Activated naive CD4-positive, alpha-beta T cell treated with anti-CD3 and anti-CD28 coated beads, Interleukin-2, amount 50 U/mL, for 72 hours (primary cell): ENCODE data around the gene VGLL4. TPM values are rescaled to one million over a fixed set of nuclear protein-coding genes. Genes with fewer than 3 reads are reported as not detected.

Source experiments
- ATAC-seq, 2 donors: fragments of 150-1000 bp; cut with Tn5 transposase; 2 replicates each; pipeline ENCODE4 v1.10.0; 2021; ENCODE audit warnings: mild to moderate bottlenecking in 2 of 2, moderate library complexity in 2 of 2
- DNase-seq, 2 donors: peaks; one replicate each; pipeline ENCODE4 v3.0.0; 2021 to 2022; ENCODE audit warnings: low spot score in 2 of 2
- H3K27ac Mint-ChIP-seq, 2 donors: one replicate each; pipeline ENCODE4 v1.8.0; 2022; ENCODE audit warnings: mild to moderate bottlenecking in 2 of 2, mixed read lengths in 2 of 2
- H3K36me3 Mint-ChIP-seq, 2 donors: one replicate each; pipeline ENCODE4 v1.8.0; 2022; ENCODE audit warnings: mixed read lengths in 2 of 2
- H3K9me3 Mint-ChIP-seq, 2 donors: one replicate each; pipeline ENCODE4 v1.8.0; 2022; ENCODE audit warnings: mixed read lengths in 2 of 2
- total RNA-seq, 2 donors: library from RNA; stranded (reverse); gene quantifications; one replicate each; pipeline ENCODE4 v1.2.3, GENCODE V29; 2022

The VGLL4 gene
- total RNA-seq, 2 donors from 2014 or later, result 14.8 to 24.9 TPM

- peak overlapping the region; percentile 48 to 70 for H3K27ac Mint-ChIP-seq
- ATAC-seq (no peak), DNase-seq (no peak)
- peaks cover 0 to 15% of the 10 kb centered on the region in 2 donors for H3K9me3 Mint-ChIP-seq
- peaks cover 0 to 23% of the 10 kb centered on the region in 2 donors for H3K36me3 Mint-ChIP-seq
Observed at GRCh38 chr3:11546657-11547302, 96.9 kb downstream of the VGLL4 start.

DNA sequence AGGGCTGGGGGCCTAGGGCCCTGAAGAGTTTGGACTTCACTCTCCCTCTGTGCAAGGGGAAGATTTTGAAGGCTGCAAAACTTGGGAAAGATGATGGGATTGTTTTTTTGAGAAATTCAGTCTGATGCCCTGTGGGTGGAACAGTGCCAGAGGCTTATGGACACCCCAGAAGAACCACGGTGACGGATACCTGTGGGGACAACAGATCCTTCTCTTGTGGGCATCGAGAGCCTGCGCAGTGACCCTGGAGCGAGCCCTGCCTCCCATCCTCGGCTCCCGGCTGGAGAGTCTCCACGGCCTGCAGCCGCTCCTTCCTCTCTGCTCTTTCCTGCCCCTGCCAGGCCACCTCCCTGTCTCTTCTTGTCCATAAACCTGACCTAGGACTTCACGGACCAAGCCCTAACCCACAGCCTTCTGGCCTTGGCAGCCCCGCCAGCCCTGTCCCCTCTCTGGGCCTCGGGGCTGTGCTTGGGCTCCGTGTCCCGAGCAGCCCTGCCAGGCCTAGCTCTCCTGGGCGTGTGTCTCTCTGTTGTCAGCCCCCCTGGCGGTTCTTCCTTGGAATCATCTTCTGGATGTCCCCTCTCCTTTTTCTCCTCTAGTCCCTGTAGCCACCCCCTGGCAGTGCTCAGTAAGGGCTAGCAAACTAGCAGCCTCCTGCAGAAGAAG lies 98.4 kb downstream of the VGLL4 start:
- DNase-seq (peak in 1 of 2 donors; percentile 41), ATAC-seq (no peak)
- Mint-ChIP-seq H3K9me3 (peaks cover 0 to 15% of the 10 kb centered on the region in 2 donors), H3K36me3 (peaks cover 0 to 23% of the 10 kb centered on the region in 2 donors), H3K27ac (peak overlapping the region; percentile 36 to 44)

DNA sequence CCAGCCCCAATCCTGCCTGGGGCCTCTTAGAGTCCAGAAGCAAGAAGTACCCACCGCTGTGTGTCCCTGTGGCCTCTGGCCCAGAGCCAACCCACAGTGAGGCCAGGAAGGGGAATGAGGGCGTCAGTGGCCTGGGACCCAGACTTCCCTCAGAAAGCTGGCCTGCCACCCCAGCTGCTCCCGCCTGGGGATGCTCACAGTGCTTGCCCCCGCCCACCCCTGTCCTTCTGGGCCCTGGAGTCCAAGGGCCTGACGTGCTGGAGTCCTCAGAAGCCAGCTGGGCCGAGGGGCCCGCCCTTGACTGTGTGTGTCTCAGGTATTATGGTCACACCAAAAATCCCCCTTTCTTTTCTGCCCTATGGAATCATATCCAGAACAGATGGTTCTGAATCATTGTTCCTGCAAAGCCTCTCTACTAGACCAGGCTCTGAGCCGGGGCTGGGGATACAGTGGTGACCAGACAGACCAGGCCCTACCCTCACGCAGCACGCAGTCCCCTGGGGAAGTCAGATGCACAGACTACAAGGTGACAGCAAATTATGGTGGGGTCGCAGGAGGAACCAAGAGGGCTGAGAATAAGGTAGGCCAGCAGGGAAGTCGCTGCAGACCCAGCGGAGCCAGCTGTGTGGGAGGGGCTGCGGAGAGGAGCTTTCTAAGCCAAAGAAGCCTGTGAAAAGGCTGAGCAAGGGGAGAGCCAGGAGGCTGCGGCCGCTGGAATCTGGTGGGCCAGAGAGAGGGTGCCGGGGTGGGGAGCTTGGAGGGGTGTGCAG lies 99.1 kb downstream of the VGLL4 start:
- H3K27ac Mint-ChIP-seq, result peak overlapping the region; percentile 53 to 85
- peaks cover 0 to 15% of the 10 kb centered on the region in 2 donors for H3K9me3 Mint-ChIP-seq
- H3K36me3 Mint-ChIP-seq, result peaks cover 0 to 23% of the 10 kb centered on the region in 2 donors
- ATAC-seq (no peak), DNase-seq (no peak)

DNA sequence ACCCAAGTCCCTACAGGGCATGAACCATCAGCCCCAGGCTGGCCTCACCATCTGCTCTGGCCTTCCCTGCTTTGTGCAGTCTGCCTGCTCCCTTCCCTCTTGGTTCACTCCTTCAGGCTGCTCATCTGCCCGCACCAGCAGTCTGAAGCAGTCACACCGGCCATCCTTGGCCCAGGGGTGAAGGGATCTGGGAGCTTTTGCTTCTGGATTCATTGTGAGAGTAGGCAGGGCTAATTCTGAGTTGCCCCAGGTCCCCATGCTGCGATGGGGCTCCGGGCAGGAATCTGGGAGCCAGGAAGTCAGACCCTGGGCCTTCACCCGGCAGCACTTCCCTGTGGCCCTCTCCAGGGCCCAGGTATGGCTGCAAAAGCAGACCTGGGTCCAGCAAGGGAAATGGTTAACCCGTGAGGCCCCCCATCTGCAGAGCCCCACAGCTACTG lies 99.7 kb downstream of the VGLL4 start:
- DNase-seq, result no peak
- no peak for ATAC-seq
- peaks cover 0 to 15% of the 10 kb centered on the region in 2 donors for H3K9me3 Mint-ChIP-seq
- H3K27ac Mint-ChIP-seq, result peak overlapping the region in 1 of 2 donors; percentile 53
- H3K36me3 Mint-ChIP-seq, result peaks cover 0 to 23% of the 10 kb centered on the region in 2 donors

DNA sequence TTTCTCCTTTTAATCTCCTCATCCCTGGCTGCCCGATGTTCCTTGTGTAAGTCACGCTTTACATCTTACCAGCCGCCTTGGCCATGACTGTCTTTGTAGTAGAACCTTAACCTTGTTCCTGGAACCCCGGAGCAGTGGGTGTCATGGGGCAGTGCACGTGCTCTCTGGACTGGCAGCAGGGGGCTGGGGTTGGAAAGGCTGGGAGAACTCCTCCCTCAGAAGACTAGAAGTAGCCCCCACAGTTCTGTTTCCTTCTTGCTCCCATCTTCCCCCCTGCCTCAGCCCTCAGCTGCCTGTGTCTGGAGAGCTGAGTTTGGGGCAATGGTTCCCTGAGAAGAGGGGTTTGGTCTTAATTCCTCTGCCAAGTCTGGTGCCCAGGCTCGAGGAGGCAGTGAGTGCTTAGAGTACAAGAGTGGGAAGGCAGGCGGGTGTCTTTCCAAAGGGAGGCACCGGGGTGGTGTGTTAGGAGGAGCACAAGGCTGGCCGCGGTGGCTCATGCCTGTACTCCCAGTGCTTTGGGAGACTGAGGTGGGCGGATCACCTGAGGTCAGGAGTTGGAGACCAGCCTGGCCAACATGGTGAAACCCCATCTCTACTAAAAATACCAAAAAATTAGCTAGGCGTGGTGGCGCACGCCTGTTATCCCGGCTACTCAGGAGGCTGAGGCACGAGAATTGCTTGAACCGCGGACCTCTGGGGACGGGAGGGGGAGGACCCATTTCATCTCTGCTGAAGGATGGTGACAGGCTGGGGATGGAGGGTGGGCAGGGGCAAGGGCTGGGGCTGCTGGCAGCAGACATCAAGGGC lies 100.4 kb downstream of the VGLL4 start:
- Mint-ChIP-seq H3K36me3 (peaks cover 0 to 18% of the 10 kb centered on the region in 2 donors), H3K27ac (peak overlapping the region in 1 of 2 donors; percentile 53), H3K9me3 (peaks cover 0 to 11% of the 10 kb centered on the region in 2 donors)
- DNase-seq, result no peak
- ATAC-seq, result no peak

GRCh38 chr3:11542551-11542950 lies 101.2 kb downstream of the VGLL4 start:
- DNase-seq (no peak), ATAC-seq (no peak)
- peaks cover 0 to 10% of the 10 kb centered on the region in 2 donors for H3K9me3 Mint-ChIP-seq
- peak overlapping the region in 1 of 2 donors; percentile 55 for H3K27ac Mint-ChIP-seq
- peaks cover 0 to 10% of the 10 kb centered on the region in 2 donors for H3K36me3 Mint-ChIP-seq

DNA sequence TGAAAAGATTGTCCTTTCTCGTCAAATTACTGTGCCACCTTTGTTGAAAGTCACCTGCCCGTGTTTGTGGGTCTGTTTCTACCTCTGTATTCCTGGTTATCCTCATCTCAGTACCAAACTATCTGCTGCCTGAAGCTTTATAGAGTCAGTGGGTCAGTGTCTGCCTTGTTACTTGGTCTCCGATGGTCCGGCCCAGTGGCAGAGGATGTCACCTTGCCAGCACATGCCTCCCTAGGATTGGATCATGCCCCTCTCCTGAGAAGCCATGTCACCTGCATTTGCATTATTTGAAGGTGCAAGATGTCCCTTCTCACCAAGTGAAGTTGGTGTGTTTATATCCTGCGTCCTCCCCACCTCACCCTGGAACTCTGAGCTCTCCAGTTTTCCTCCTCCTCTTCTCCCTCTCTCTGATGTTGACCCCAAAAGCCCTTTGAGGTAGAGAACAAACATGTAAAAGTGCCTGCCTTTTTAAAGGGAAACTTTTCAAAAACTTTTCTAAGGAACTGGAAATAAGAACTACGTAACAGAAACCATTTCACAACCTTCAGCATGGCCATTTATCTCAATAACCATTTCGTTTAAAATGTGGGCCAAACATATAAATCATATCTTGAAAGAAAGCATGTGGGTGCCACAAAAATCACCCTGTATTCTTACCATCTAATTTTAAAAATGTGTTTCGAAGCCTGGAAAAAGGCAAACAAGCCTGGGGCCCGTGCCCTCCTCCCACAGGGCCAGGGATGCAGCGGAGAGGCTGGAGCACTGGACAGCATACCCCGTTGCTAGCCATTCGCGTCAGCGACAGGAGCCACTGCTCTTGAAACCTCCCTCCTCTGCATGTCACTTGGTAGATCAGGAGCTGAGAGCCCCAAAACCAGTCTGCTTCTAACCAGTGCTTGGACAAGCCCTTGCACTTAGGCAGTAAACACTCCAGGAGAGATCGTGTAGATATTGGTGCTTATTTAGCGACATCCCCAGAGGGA lies 102.1 kb downstream of the VGLL4 start:
- H3K36me3 Mint-ChIP-seq, result peaks cover 0 to under 1% of the 10 kb centered on the region in 2 donors
- DNase-seq (no peak), ATAC-seq (no peak)
- H3K9me3 Mint-ChIP-seq, result peaks cover 0 to under 1% of the 10 kb centered on the region in 2 donors
- no peak overlapping the region for H3K27ac Mint-ChIP-seq

GRCh38 chr3:11539677-11540076 lies 104.0 kb downstream of the VGLL4 start:
- Mint-ChIP-seq H3K36me3 (no peaks in the 10 kb centered on the region), H3K9me3 (no peaks in the 10 kb centered on the region), H3K27ac (no peak overlapping the region)
- DNase-seq (no peak), ATAC-seq (no peak)

DNA sequence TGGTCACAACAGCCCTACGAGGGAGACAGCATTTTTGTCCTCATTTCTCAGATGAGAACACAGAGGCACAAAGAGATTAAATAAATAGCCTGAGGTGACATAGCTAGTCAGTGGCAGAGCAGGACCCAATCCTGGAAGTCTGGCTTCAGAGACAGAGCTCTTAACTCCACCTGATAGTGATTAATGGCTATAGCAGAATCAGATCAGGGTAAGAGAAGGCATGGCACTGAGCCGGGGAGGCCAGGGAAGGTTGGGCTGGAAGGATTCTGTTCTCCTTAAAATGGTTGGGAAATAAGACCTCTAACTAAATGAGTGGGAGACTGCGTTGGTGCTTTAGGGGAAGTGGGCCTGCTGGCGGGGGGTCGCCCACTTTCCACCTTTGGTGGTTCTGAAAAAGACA lies 104.5 kb downstream of the VGLL4 start:
- no peak for ATAC-seq
- DNase-seq, result no peak
- Mint-ChIP-seq H3K36me3 (no peaks in the 10 kb centered on the region), H3K27ac (peak overlapping the region in 1 of 2 donors; percentile 11), H3K9me3 (no peaks in the 10 kb centered on the region)

- ATAC-seq (no peak), DNase-seq (no peak)
- H3K27ac Mint-ChIP-seq, result no peak overlapping the region
- H3K36me3 Mint-ChIP-seq, result no peaks in the 10 kb centered on the region
- no peaks in the 10 kb centered on the region for H3K9me3 Mint-ChIP-seq
Observed at GRCh38 chr3:11538581-11538980, 105.1 kb downstream of the VGLL4 start.

DNA sequence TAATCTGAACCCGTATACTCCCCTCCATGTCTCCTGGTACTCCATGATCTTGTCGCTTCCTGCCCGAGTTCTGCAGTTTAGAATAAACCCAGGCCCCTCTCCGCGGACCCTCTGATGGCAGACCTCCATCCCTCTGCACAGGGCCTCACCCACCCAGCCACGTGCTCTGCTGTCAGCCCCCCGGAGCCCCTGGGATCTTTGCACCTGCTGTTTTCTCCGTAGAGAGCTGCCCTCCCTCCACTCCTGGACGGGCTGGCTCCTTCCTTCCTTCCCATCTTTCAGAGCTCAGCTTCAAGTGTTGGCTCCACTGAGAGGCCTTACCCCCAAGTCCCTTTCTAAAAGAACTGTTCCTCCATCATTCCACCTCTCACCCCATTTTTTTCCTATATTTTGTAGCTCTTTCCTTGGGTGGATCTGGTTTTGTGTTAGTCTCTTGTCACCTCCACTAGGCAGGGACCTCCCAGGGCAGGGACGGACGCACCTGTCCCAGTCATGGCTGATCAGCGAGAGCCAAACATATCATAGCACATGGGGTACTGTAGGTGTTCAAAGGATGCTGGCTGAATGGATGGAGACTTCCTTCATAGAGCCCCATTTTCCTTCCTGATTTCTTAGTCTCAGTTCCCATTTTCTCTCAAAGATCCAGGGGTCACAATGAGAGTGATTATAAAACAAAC lies 106.6 kb downstream of the VGLL4 start:
- DNase-seq (no peak), ATAC-seq (no peak)
- peak overlapping the region in 1 of 2 donors; percentile 18 for H3K27ac Mint-ChIP-seq
- no peaks in the 10 kb centered on the region for H3K36me3 Mint-ChIP-seq
- H3K9me3 Mint-ChIP-seq, result no peaks in the 10 kb centered on the region

GRCh38 chr3:11536132-11536935 lies 107.4 kb downstream of the VGLL4 start:
- DNase-seq (no peak), ATAC-seq (no peak)
- H3K27ac Mint-ChIP-seq, result no peak overlapping the region
- H3K9me3 Mint-ChIP-seq, result no peaks in the 10 kb centered on the region
- no peaks in the 10 kb centered on the region for H3K36me3 Mint-ChIP-seq

- no peaks in the 10 kb centered on the region for H3K36me3 Mint-ChIP-seq
- H3K9me3 Mint-ChIP-seq, result no peaks in the 10 kb centered on the region
- no peak for DNase-seq
- no peak overlapping the region for H3K27ac Mint-ChIP-seq
- no peak for ATAC-seq
Observed at GRCh38 chr3:11535243-11535960, 108.3 kb downstream of the VGLL4 start.

DNA sequence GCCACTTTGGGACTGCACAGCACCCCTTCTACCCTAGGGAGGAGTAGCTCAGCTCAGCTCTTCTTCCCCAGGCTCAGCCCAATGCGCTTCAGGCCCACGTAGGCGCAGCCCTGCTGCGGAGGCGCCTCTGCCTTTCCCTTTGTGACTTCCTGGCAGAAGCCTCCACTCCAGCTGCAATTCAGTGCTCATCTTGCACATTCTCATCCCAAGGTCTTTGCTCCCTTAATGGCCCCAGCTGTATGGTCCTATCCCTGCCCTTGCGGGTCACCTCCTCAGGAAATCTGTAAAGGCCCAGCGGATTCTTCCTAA lies 109.0 kb downstream of the VGLL4 start:
- DNase-seq (no peak), ATAC-seq (no peak)
- Mint-ChIP-seq H3K36me3 (no peaks in the 10 kb centered on the region), H3K27ac (no peak overlapping the region), H3K9me3 (no peaks in the 10 kb centered on the region)
